ENCODE results near the gene WDR5.

DNA sequence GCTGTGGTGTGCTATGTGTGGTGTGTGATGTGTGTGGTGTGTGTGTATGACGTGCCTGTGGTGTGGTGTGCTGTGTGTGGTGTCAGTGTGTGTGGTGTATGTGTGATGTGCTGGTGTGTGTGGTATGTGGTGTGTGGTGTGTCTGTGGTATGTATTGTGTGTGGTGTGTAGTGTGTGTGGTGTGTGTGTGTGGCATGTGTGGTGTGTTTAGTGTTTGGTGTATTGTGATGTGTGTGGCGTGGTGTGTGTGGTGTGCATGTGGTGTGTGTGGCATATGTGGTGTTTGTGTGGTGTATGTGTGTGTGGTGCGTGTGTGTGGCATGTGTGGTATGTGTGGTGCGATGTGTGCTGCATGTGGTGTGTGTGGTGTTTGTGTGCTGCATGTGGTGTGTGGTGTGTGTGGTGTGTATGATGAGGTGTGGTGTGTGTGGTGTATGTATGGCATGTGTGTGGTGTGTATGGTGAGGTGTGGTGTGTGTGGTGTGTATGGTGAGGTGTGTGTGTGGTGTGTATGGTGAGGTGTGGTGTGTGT, 46.7 kb downstream of the WDR5 start:
- TF ChIP-seq, protein P1, sequence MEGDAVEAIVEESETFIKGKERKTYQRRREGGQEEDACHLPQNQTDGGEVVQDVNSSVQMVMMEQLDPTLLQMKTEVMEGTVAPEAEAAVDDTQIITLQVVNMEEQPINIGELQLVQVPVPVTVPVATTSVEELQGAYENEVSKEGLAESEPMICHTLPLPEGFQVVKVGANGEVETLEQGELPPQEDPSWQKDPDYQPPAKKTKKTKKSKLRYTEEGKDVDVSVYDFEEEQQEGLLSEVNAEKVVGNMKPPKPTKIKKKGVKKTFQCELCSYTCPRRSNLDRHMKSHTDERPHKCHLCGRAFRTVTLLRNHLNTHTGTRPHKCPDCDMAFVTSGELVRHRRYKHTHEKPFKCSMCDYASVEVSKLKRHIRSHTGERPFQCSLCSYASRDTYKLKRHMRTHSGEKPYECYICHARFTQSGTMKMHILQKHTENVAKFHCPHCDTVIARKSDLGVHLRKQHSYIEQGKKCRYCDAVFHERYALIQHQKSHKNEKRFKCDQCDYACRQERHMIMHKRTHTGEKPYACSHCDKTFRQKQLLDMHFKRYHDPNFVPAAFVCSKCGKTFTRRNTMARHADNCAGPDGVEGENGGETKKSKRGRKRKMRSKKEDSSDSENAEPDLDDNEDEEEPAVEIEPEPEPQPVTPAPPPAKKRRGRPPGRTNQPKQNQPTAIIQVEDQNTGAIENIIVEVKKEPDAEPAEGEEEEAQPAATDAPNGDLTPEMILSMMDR (IDR thresholded peaks at IDR 0.05): no peak
- TF ChIP-seq POLR2A (IDR thresholded peaks at IDR 0.05): no peak

All from esophagus squamous epithelium (tissue), 4 donors.